ENCODE results near the gene PRIM1. TPM values are rescaled to one million over a fixed set of nuclear protein-coding genes. Genes with fewer than 3 reads are reported as not detected.

PRIM1 gene
- total and polyA plus RNA-seq, 2 of the 8 experiments (the other 6 are each of a cell fraction or from before 2014, with no cell fraction given) = 52.4 to 61.9 TPM

DNA sequence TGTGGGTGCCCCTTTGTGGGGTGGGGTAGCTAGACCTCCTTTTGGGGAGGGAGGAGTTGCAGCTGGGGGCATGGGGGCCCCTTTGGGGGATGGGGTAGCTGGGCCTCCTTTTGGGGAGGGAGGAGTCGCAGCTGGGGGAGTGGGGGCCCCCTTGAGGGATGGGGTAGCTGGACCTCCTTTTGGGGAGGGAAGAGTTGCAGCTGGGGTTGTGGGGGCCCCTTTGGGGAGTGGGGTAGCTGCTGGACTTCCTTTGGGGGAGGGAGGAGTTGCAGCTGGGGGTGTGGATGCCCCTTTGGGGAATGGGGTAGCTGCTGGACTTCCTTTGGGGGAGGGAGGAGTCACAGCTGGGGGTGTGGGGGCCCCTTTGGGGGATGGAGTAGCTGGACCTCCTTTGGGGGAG, 34.0 kb downstream of the PRIM1 start:
- Histone ChIP-seq H2BK20ac (ENCODE audit: low read length) (no peak overlapping the region), H4K91ac (replicated peaks; ENCODE audit: insufficient read length, low read length) (no peak overlapping the region), H2BK120ac (replicated peaks; ENCODE audit: low read depth, low read length) (no peak overlapping the region), H3K14ac (ENCODE audit: insufficient read length) (no peak overlapping the region), H3K27me3 (replicated peaks in 1 of 4; ENCODE audit: control insufficient read depth in 3 of 4, extremely low read depth in 1 of 4, insufficient read depth in 3 of 4, low read length in 3 of 4) (no peaks in the 10 kb centered on the region), H3K27ac (ENCODE audit: low read depth, low read length) (no peak overlapping the region), H3K4me1 (replicated peaks in 1 of 4; ENCODE audit: control insufficient read depth in 3 of 4, insufficient read depth in 4 of 4, low read length in 3 of 4) (peaks cover 13 to 38% (median 20%) of the 10 kb centered on the region in 4 experiments), H3K9ac (replicated peaks in 1 of 4; ENCODE audit: extremely low read depth in 1 of 4, low read depth in 3 of 4, low read length in 3 of 4) (no peak overlapping the region), H4K8ac (ENCODE audit: extremely low read depth, insufficient read depth, low read length) (no peak overlapping the region), H2BK12ac (ENCODE audit: low read depth, low read length) (no peak overlapping the region), H4K5ac (ENCODE audit: insufficient read length, low read depth, low read length) (no peak overlapping the region), H3K9me3 (ENCODE audit: insufficient read depth in 2 of 2, low read depth in 1 of 2, low read length in 1 of 2) (no peaks in the 10 kb centered on the region), H3K18ac (ENCODE audit: extremely low read depth, low read length) (no peak overlapping the region), H4K20me1 (replicated peaks in 1 of 2; ENCODE audit: control insufficient read depth in 1 of 2, insufficient read depth in 2 of 2, low read length in 2 of 2) (peaks cover 37 to 54% of the 10 kb centered on the region in 2 experiments), H3K4me3 (ENCODE audit: extremely low read depth in 1 of 4, insufficient read depth in 2 of 4, low read depth in 3 of 4, low read length in 4 of 4) (no peak overlapping the region), H3K79me1 (ENCODE audit: low read depth, low read length) (peaks cover 30% of the 10 kb centered on the region), H3K4ac (replicated peaks; ENCODE audit: insufficient read length, low read depth, low read length) (no peak overlapping the region), H2BK15ac (ENCODE audit: low read length) (no peak overlapping the region), H2AFZ (ENCODE audit: low read length) (no peak overlapping the region), H3K4me2 (ENCODE audit: insufficient read depth in 1 of 2, low read depth in 2 of 2, low read length in 2 of 2) (no peak overlapping the region), H3K23me2 (ENCODE audit: low read depth, low read length) (no peaks in the 10 kb centered on the region; the same call in 1 of the 2 replicates), H3K56ac (replicated peaks; ENCODE audit: insufficient read length, low read depth, low read length) (no peak overlapping the region), H3K36me3 (ENCODE audit: control insufficient read depth in 2 of 4, insufficient read depth in 4 of 4, low read length in 3 of 4) (peaks cover 19 to 78% (median 48%) of the 10 kb centered on the region in 4 experiments), H2BK5ac (ENCODE audit: low read depth, low read length) (no peak overlapping the region), H3K23ac (ENCODE audit: insufficient read length) (no peak overlapping the region), H2AK5ac (ENCODE audit: low read depth, low read length) (no peak overlapping the region), H3K79me2 (ENCODE audit: control insufficient read depth in 1 of 2, insufficient read depth in 2 of 2, low read length in 2 of 2) (peaks cover 37 to 71% of the 10 kb centered on the region in 2 experiments)
- no peak for TF ChIP-seq RAD21 (IDR thresholded peaks at IDR 0.05 in 1 of 2, conservative IDR thresholded peaks at IDR 0.05 in 1 of 2; ENCODE audit: low read depth in 2 of 2, low read length in 2 of 2)
- TF ChIP-seq ZNF274 (IDR thresholded peaks at IDR 0.05; ENCODE audit: borderline replicate concordance, extremely low read depth, low read length) = no peak
- no peak for TF ChIP-seq SUZ12 (IDR thresholded peaks at IDR 0.05; ENCODE audit: low read length)
- TF ChIP-seq EZH2 (IDR thresholded peaks at IDR 0.05; ENCODE audit: low read depth, low read length, severe bottlenecking) = no peak
- TF ChIP-seq USF2 (IDR thresholded peaks at IDR 0.05; ENCODE audit: low read length) = no peak
- TF ChIP-seq NANOG (IDR thresholded peaks at IDR 0.05; ENCODE audit: insufficient read depth, low read depth, low read length, poor library complexity, severe bottlenecking) = no peak
- no peak for TF ChIP-seq GABPA (IDR thresholded peaks at IDR 0.05; ENCODE audit: borderline replicate concordance, insufficient read depth, low read length)
- TF ChIP-seq MAX (IDR thresholded peaks at IDR 0.05) = no peak
- no CpG with 5 or more reads among the region's 1 CpG for WGBS, 2 experiments (ENCODE audit: extremely low coverage in 1 of 2, insufficient coverage in 1 of 2, insufficient read length in 1 of 2, insufficient replicate concordance in 2 of 2, low coverage in 1 of 2, low lambda C conversion rate in 2 of 2, missing lambda C conversion rate in 1 of 2)
- ChIA-PET POLR2A (ENCODE audit: partially characterized antibody) (interaction anchor here (0.6 to 52.4 kb wide), 6 partner anchors 19 to 441 kb away, joined by 3 to 1406 read pairs (median 6); partner anchors contain the start of genes NACA, PRIM1 and PTGES3), CTCF (ENCODE audit: partially characterized antibody) (interaction anchor here (0.6 to 1.6 kb wide), 4 partner anchors 11 to 98 kb away, joined by 3 to 6 read pairs (median 4); no protein-coding TSS in a partner anchor)
- DNase-seq (ENCODE audit: low read depth in 1 of 2, low spot score in 2 of 2) (no peak), FAIRE-seq (no peak)
